Sigmoid colon (tissue), 7 donors: ENCODE results near the gene BAG1. TPM values are rescaled to one million over a fixed set of nuclear protein-coding genes. Genes with fewer than 3 reads are reported as not detected.
A peak's percentile ranks its signal among the peaks of the same experiment; 100 is the strongest.

ENCODE experiments used
- DNase-seq: peaks from one replicate; pipeline ENCODE4 v3.0.0-alpha.2; 2019
- H3K27ac ChIP-seq, 4 donors: fragments of 200-600 bp; sonication (generic); one replicate each; pipeline ENCODE4 v1.5.1; 2016 to 2019; ENCODE audit warnings: mild to moderate bottlenecking in 1 of 4
- H3K27me3 ChIP-seq, 3 donors: fragments of 200-600 bp; sonication (generic); one replicate each; pipeline ENCODE4 v1.5.1; 2019; ENCODE audit warnings: mild to moderate bottlenecking in 1 of 3
- H3K36me3 ChIP-seq, 4 donors: fragments of 200-600 bp; sonication (generic); one replicate each; pipeline ENCODE4 v1.5.1; 2016 to 2019
- H3K4me1 ChIP-seq, 4 donors: fragments of 200-600 bp; sonication (generic); one replicate each; pipeline ENCODE4 v1.5.1; 2017 to 2019
- H3K4me3 ChIP-seq, 4 donors: fragments of 200-600 bp; sonication (generic); one replicate each; pipeline ENCODE4 v1.5.1; 2017 to 2019; ENCODE audit warnings: mild to moderate bottlenecking in 2 of 4, moderate library complexity in 1 of 4
- H3K9me3 ChIP-seq, 4 donors: fragments of 200-600 bp in 3 of 4; sonication (generic) in 3 of 4; one replicate each; pipeline versions ENCODE4 v1.5.1 to v1.6.1; 2013 to 2019
- CTCF ChIP-seq, 4 experiments: fragments of 450-650 bp in 3 of 4; fragments of 200-600 bp in 1 of 4; IDR thresholded peaks; one replicate each; pipeline ENCODE4 v1.5.1; 2016 to 2019; ENCODE audit warnings: antibody characterized with exemption in 4 of 4, mild to moderate bottlenecking in 3 of 4, moderate library complexity in 2 of 4
- EP300 ChIP-seq, 4 donors: sonication (generic); formaldehyde crosslinking; IDR thresholded peaks; one replicate each; pipeline ENCODE4 v1.6.1; 2017; ENCODE audit warnings: antibody characterized with exemption in 4 of 4
- POLR2A ChIP-seq, 2 donors: fragments of 450-650 bp; IDR thresholded peaks; one replicate each; pipeline ENCODE4 v1.6.1; 2016; ENCODE audit warnings: antibody characterized with exemption in 2 of 2, mild to moderate bottlenecking in 2 of 2, moderate library complexity in 2 of 2
- POLR2AphosphoS5 ChIP-seq, 4 donors: sonication (generic); formaldehyde crosslinking; IDR thresholded peaks; one replicate each; pipeline ENCODE4 v1.6.1; 2017; ENCODE audit warnings: antibody characterized with exemption in 4 of 4
- WGBS, 2 donors: extraction: QIAGEN DNeasy Blood & Tissue Kit; methylation state at CpG; one replicate each; pipeline ENCODE4 v1.1.7; 2013; 5-methylcytosine and 5-hydroxymethylcytosine counted together
- intact Hi-C: fragments of 100-400 bp; cut with DNase I; formaldehyde crosslinking; loops from one replicate; pipeline ENCODE4 v1.15.1; 2023
- polyA plus RNA-seq, 3 donors: library from polyadenylated mRNA; stranded (reverse); fragments of 200-250 nt; gene quantifications; one replicate each; pipeline ENCODE4 v1.2.3, GENCODE V29; 2013
- total RNA-seq, 4 donors: library from RNA; depleted of rRNA; stranded (reverse); fragments of >200 nt; gene quantifications; one replicate each; pipeline ENCODE4 v1.1.0, GENCODE V29; 2016
- donor health status: healthy with polysubstance abuse.
- donor health status: Bipolar disorder and iron deficiency.
- donor health status: healthy.

The BAG1 gene
- total and polyA plus RNA-seq, 7 donors: 93.3 to 243 (median 160) TPM

GRCh38 chr9:33210006-33210715, 54.3 kb downstream of the BAG1 start:
- TF ChIP-seq EP300 (IDR thresholded peaks at IDR 0.05) (no peak), POLR2AphosphoS5 (IDR thresholded peaks at IDR 0.05) (no peak), POLR2A (IDR thresholded peaks at IDR 0.05) (no peak), CTCF (IDR thresholded peaks at IDR 0.05) (no peak)
- H3K9me3 ChIP-seq: no peaks in the 10 kb centered on the region
- DNase-seq: peak; percentile 15
- no peak overlapping the region for H3K4me3 ChIP-seq
- H3K36me3 ChIP-seq: no peaks in the 10 kb centered on the region
- H3K4me1 ChIP-seq: no peaks in the 10 kb centered on the region
- no peak overlapping the region for H3K27ac ChIP-seq
- no peaks in the 10 kb centered on the region for H3K27me3 ChIP-seq
- intact Hi-C loops: no loop called here
- 70 to 86% methylated on average over 4 of the region's 4 CpGs for WGBS, 2 donors

- TF ChIP-seq CTCF (IDR thresholded peaks at IDR 0.05) (no peak), EP300 (IDR thresholded peaks at IDR 0.05) (no peak)
- 79 to 91% methylated on average over 1 of the region's 1 CpG for WGBS, 2 donors
- no peak overlapping the region for H3K4me3 ChIP-seq
- intact Hi-C loops: no loop called here
- DNase-seq: no peak
- no peaks in the 10 kb centered on the region for H3K36me3 ChIP-seq
- H3K27ac ChIP-seq: no peak overlapping the region
- no peaks in the 10 kb centered on the region for H3K27me3 ChIP-seq
- no peaks in the 10 kb centered on the region for H3K9me3 ChIP-seq
- no peaks in the 10 kb centered on the region for H3K4me1 ChIP-seq
These were observed 55.1 kb downstream of the BAG1 start for GRCh38 chr9:33209394-33209793.

- DNase-seq: peak; percentile 81
- TF ChIP-seq CTCF (IDR thresholded peaks at IDR 0.05) (no peak), POLR2AphosphoS5 (IDR thresholded peaks at IDR 0.05) (peak in 2 of 4 donors; percentile 33 to 34), EP300 (IDR thresholded peaks at IDR 0.05) (no peak)
- peaks cover 0 to 14% (median 7%) of the 10 kb centered on the region in 4 donors for H3K4me1 ChIP-seq
- intact Hi-C loops: no loop called here
- no peaks in the 10 kb centered on the region for H3K36me3 ChIP-seq
- no peaks in the 10 kb centered on the region for H3K9me3 ChIP-seq
- H3K27ac ChIP-seq: peak overlapping the region in 3 of 4 donors; percentile 35 to 49 (median 38)
- no peak overlapping the region for H3K4me3 ChIP-seq
- 40 to 42% methylated on average over 11 of the region's 11 CpGs for WGBS, 2 donors
- H3K27me3 ChIP-seq: no peaks in the 10 kb centered on the region
These were observed 61.8 kb downstream of the BAG1 start for GRCh38 chr9:33202552-33203201.

Other genes with a start within 250 kb of the BAG1 start
- gene DNAJA1, start 239.4 kb downstream of the BAG1 start, total RNA-seq: 100 to 1,000 TPM in 1 of 4 donors, 10 to 100 TPM in 3; 49.0 to 102 (median 76.6) TPM
- 10 to 100 TPM; 59.5 to 94.6 (median 71.1) TPM for gene DNAJA1, start 239.4 kb downstream of the BAG1 start, polyA plus RNA-seq
- gene SMU1, start 188.0 kb downstream of the BAG1 start, total RNA-seq: 10 to 100 TPM; 15.0 to 22.3 (median 20.1) TPM
- 10 to 100 TPM in 2 of 3 donors, 1 to 10 TPM in 1; 8.4 to 11.9 (median 10.4) TPM for gene SMU1, start 188.0 kb downstream of the BAG1 start, polyA plus RNA-seq
- gene B4GALT1, start 97.4 kb downstream of the BAG1 start, total RNA-seq: 10 to 100 TPM; 20.3 to 28.0 (median 25.0) TPM
- gene B4GALT1, start 97.4 kb downstream of the BAG1 start, polyA plus RNA-seq: 100 to 1,000 TPM in 1 of 3 donors, 10 to 100 TPM in 2; 24.0 to 107 (median 61.5) TPM
- not detected for gene SPINK4, start 24.5 kb downstream of the BAG1 start, total RNA-seq
- 1,000 to 10,000 TPM in 1 of 3 donors, 100 to 1,000 TPM in 1, 10 to 100 TPM in 1; 26.4 to 1,105 (median 121) TPM for gene SPINK4, start 24.5 kb downstream of the BAG1 start, polyA plus RNA-seq
- gene CHMP5, start 341 bp upstream of the BAG1 start, total RNA-seq: 10 to 100 TPM; 54.6 to 79.6 (median 64.3) TPM
- gene CHMP5, start 341 bp upstream of the BAG1 start, polyA plus RNA-seq: 100 to 1,000 TPM in 2 of 3 donors, 10 to 100 TPM in 1; 80.6 to 307 (median 183) TPM
- gene NFX1, start 25.8 kb upstream of the BAG1 start, total RNA-seq: 10 to 100 TPM; 34.3 to 40.7 (median 38.6) TPM
- 10 to 100 TPM; 15.7 to 18.6 (median 17.7) TPM for gene NFX1, start 25.8 kb upstream of the BAG1 start, polyA plus RNA-seq
- gene AQP7, start 137.9 kb upstream of the BAG1 start, total RNA-seq: 1 to 10 TPM in 2 of 4 donors, under 1 TPM in 1, not detected in 1; 0.33 to 8.6 (median 2.8) TPM
- gene AQP7, start 137.9 kb upstream of the BAG1 start, polyA plus RNA-seq: 10 to 100 TPM in 1 of 3 donors, 1 to 10 TPM in 2; 2.4 to 14.6 (median 8.6) TPM
- 1 to 10 TPM; 3.0 to 6.9 (median 4.5) TPM for gene AQP3, start 182.9 kb upstream of the BAG1 start, total RNA-seq
- gene AQP3, start 182.9 kb upstream of the BAG1 start, polyA plus RNA-seq: 10 to 100 TPM in 1 of 3 donors, 1 to 10 TPM in 2; 1.6 to 13.6 (median 1.8) TPM
- 10 to 100 TPM in 2 of 4 donors, 1 to 10 TPM in 2; 8.2 to 17.2 (median 10.3) TPM for gene NOL6, start 209.2 kb upstream of the BAG1 start, total RNA-seq
- 10 to 100 TPM in 1 of 3 donors, 1 to 10 TPM in 2; 5.5 to 23.6 (median 7.8) TPM for gene NOL6, start 209.2 kb upstream of the BAG1 start, polyA plus RNA-seq